GM18861 (cell line): Measurements from ENCODE around the gene COL4A2.
"Not testable (repeated sequence)": the region's sequence is repeated elsewhere in the genome, so short reads cannot be mapped to it uniquely, and the experiment has no call there.

Experiments used
- ATAC-seq: cut with Tn5 transposase; IDR thresholded peaks from one replicate; pipeline ENCODE4 v1.9.1; 2021; ENCODE audit not compliant: unreplicated experiment

The COL4A2 gene

DNA sequence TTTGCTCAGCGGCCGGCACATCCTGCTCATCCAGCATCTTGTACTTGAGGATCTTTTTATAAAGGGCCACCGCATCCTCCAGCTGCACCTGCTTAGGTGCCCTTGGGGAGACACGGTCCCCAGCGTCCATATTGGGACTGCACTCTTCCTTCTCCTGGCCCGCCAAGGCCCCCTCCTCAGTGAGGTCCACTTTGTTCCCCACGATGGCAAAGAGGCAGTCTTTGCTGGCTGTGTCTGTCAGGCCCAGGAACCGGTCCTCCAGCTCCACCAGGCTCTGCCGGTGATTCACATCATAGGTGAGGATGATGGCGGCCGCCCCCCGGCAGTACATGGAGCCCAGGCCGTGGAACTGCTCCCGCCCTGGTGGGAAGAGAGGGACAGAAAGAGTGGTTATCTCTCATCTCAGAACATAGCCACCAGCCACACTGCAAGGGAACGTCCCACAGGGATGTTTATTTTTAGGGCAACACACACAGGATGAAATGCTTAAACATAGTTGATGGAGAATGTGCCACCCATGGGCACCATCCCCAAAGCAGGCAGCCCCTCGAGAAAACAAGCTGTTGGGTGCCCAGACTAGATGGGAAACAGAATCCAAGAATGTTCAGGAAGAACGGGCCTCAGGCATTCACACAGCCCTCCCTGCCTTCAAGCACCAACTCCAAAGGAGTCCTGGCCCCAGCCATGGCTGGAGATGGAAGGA, 216.9 kb downstream of the COL4A2 start:
- ATAC-seq, result no peak

DNA sequence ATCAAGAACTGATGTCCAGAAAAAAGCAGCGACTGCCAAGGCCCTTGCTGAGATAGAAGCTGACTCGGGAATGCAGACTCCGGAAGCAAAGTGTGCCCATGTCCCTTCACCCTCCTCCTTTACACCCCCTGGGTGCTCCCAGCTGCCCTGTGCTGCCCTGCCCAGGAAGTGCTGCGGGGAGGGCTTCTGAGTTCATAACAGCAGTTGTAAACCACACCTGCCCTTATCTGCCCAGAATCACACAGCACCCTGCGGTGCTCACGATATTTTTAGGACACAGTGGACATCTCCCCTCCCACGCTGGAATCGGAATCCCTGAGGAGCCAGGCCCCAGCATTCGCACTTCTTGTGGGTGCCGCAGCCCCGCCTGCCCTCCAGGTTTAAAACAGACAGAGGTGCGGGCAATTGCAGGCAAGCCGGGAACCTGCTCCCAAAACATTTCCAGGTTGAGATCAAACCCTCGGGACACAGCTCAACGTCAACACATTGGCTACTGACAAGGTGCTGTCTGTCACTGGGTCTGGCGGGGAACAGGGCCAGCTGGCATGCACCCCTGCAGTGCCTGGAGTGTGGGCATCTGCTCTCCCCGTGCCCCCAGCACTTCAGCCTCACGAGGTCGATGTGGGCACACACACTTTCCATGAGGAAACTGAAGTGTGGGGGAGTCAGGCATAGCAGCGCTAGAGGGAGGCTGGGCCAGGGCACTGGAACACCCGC, 217.6 kb downstream of the COL4A2 start:
- no peak for ATAC-seq

DNA sequence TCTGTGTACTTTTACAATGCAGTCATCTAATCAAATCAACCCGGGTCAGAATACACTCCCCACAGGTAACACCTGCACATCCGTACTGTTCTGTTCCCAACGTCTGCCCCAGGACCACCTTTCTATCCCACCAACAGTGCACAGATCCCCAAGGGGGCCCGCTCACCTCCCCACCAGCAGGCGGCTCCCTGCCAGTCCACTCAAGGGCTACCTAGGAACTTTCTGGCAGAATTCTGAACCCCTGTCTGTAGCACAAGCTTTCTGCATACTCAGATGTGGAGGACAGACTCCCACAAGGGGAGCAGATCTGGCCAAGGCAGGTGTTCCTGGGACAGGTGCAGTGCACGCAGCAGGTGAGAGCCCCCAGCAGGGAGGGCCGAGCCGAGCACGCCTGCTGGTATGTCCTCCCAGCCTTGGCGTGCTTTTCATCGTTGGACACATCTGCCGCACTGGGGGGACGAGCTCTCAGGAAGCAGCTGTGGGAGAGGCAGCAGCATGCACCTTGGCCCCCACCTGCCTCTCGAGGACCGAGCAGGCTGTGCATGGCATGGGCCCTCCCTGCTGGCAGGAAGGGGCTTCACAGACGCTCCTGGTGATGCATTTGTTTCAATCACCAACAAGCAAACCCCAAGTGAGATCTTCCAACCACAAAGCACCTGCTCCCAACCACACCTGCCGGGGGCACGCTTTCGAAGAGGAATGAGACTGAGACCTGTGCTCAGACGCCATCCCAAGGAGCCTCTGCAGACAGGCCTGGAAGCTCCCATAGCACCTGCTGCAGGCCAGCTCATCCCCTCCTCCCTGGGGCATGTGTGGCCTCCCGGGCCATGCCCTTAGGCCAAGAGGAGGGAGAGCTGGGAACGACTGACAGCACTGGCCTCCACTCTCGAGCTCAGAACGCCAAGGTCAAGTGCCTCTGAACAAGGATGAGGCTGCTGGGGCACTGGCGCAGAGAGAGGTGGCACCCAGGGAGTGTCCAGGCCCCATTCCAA, 218.5 kb downstream of the COL4A2 start:
- peak; percentile 72 for ATAC-seq

DNA sequence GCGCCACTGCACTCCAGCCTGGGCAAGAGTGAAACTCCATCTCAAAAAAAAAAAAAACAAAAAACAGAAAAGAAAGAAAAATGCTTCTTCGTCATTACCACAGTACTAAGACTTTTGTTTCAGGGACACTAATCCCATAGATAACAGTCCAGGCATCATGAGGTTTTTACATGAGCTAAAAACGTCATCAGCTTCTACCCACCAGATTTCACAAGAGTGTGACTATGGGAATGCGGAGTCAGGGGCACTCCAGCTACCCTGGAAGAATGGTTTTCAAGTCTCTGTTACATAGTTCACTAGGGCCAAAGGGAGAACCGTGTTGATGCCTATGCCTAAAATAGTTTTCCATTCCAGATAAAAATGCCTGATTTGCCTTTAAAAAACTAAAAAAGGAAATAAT, 221.3 kb downstream of the COL4A2 start:
- no peak for ATAC-seq

DNA sequence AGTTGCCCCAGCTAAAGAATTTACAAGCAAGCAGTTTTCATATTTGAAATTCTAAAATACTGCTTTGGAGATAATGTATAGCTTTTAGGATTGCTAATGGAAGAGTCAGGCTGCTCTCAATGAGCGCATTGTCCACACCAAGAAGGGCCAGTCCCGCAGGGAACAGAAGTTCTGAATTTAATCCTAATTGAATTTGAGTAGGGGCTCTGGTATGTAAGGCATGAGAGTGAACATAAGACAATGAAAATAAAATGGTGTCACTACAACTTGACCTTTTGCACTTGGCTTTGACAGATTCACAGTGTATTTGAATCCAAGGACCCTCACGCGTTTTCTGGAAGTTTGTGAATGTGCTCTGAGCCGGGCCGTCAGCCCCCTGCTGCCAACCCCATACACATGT, 221.8 kb downstream of the COL4A2 start:
- ATAC-seq, result no peak

DNA sequence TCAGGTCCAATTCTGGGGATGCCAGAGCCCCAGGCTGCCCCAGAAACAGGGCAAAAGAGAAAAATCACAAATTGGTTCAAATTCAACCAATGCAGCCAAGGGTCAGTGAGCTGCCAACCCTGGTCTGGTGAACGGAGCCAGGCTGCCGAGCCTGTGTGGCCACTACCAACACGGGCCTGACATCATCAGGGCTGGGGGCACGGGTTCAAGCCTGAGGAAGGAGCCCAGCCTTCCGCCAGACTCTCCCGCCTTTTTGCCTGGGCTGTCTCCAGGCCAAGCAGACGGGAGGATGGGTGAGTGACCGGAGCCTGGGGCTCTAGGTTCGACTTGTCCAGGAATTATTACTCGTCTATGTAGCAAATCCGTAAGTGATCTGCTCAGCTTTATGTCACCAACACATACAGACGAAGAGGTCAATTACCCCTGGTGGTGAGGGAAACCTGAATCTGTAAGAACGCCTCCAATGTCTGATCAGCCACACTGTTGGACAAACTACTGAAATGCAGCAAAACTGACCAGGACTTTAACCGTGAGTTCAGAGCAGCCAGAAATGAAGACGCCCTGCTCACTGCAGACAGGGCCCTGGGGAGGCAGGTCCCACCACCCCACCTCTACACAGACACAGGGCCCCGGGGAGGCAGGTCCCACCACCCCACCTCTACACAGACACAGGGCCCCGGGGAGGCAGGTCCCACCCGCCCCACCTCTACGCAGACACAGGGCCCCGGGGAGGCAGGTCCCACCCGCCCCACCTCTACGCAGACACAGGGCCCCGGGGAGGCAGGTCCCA, 222.6 kb downstream of the COL4A2 start:
- ATAC-seq, result no peak

DNA sequence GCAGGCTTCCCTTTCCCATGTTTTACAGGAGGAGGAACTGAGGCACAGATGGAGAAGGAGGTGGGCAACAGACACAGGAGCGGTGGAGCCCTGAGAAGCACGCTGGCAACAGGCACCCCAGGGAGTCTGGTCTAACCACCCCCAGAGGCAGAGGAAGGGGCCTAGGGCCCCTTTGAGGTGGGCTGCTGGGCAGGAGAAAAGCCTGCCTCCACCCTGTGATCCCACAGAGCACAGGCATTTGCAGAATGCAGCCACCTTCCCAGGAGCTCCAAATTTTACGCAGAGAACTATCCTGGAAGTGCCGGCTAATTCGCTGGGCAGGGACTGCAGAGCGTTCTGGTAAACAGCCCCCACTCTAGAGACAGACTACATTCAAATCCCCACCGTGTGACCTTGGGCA, 224.0 kb downstream of the COL4A2 start:
- ATAC-seq, result no peak

DNA sequence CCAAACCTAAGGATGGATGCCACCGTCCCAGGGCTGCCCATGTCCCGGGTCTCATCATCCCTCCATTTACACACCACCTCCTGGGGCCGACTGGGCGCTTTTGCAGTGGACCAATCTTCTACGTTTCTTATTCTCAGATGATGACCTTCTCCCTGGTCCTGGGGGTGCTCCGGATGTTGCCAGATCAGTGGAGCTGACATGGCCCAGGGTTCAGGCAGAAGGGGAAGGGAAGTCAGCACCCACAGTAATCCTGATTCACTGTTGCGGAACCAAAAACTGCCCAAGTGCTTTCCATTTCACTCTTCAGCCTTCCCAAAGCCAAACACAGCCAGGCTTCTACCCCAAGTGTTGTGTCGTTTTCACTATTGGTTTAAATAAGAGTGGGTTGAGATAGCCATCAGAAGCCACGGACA, 224.6 kb downstream of the COL4A2 start:
- ATAC-seq, result no peak

DNA sequence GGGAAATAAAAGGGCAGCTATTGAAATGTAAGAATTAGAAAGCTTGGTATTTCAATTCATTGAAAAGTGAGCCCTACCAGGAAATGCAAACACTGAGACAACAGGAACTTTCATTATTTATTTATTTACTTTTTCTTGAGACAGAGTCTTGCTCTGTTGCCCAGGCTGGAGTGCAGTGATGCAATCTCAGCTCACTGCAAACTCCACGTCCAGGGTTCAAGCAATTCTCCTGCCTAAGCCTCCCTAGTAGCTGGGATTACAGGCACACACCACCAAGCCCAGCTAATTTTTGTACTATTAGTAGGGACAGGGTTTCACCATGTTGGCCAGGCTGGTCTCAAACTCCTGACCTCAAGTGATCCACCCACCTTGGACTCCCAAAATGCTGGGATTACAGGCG, 225.2 kb downstream of the COL4A2 start:
- not testable (repeated sequence) for ATAC-seq

DNA sequence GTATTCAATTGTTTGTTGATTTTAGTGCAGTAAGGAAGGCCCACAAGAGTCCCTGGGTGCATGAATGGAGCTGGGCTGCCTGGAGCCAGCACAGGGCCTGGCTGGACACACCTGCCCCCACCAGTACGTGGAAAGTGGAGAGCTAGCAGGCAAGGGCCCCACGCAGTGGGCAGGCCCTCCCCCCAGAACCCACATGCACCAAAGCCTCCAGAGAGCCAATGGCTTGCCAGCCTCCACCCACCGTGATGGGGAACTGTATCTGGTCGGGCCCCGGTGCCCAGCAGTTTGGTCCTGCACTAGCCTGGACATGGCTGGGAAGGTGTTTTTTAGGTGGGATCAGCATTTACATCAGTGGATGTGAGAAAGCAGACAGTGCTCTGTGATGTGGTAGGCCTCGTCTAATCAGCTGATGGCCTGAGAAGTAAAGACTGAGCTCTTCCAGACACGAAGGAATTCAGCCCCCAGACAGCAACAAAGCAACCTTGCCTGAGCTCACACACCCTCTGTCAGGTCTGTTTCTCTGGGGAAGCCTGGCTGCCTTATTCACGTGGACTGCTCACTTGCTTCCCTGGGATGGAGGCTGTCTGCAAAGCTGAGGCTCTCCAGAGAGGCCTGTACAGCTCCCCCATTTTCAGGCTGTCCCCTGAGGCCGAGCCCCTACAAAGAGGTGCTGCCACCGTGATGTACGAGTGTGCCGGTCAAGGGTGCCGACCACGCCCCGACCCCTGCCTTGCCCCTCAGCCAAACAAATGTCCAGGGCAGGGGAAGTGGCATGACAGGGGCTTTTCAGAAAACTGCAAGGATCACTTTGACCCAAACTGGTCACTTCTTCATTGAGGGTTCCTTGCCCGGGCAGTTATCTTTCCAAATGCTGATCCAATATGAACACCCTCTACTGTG, 226.9 kb downstream of the COL4A2 start:
- no peak for ATAC-seq

DNA sequence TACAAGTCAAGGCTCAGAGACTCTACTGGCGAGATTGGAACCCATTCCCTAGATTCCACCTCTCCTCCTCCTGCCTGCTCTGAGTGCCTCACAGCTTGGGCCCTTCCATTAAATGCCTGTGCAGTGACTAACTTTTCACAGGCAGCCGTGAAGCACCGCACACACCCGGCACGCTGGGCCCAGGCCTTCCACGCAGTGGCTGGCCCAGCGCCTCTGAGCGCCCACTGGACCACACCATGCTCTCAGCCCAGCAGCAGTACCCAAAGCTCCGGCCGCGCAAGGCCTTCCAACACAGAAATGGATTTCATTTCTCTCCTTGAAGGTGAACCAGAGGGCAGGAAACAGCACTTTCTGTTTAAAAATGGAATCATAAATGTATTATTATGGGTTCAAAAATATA, 228.4 kb downstream of the COL4A2 start:
- no peak for ATAC-seq

DNA sequence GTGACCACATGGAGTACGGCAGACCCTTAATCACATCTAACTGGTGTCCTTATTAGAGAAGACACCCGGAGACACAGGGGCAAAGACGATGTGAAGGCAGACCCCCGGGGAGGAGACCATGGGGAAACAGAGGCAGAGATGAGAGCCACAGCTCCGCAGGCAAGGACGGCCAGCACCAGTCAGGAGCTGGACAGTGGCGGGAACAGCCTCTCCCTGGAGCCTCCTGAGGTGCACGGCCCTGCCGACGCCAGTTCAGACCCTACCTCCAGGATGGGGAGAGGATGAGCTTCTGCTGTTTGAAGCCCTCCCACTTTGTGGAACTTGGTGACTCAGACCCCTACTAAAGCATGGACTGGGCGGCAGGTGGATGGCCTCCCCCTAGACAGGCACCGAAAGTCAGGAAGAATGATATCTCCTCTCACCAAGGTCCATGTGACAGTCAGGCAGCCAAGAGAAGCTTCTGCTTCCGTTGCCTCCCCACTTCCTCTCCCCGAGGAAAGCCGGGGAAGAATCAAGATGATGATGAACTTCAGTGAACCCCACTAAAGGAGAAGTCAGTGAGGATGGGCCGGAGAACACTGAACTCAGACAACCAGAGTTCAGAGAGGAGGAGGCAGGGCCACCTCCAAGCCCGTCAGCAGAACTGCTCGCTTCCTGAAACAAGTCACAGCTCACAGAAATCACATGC, 229.1 kb downstream of the COL4A2 start:
- ATAC-seq, result no peak

DNA sequence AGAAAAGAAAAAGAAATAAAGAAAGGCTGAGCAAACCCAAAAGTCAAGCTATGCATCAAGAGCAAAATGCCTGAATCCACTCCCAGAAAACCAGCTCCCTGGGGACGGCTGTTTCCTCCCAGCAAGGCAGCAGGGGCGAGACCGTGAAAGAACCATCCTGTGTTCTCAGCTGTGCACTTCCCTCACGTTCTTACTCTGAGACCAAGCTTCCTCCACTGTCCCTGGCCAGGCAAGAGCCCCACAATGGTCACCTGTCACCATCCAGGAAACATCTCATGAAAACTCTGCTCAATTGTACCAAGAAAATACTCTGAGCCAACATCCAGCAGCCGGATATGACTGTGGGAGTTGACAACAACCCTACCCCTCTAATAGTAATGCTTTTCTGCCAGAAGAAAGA, 231.5 kb downstream of the COL4A2 start:
- peak; percentile 61 for ATAC-seq

DNA sequence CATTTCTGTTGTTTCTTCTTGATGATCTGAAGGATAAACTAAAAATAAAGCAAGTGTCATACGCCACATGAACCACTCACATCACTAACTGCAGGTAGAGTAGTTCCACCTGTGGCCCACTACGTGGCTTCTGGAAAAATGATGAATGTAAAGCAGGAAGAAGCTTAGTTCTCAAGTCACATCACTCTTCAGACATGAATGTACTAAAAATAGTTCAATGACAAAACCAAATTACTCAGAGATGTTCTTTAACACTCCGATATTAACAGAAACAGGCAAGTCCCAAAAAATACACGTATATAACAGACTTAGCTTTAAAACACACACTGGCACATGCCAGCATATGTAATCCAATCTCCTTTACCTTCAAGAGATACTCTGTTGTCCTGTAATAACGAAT, 232.8 kb downstream of the COL4A2 start:
- no peak for ATAC-seq

DNA sequence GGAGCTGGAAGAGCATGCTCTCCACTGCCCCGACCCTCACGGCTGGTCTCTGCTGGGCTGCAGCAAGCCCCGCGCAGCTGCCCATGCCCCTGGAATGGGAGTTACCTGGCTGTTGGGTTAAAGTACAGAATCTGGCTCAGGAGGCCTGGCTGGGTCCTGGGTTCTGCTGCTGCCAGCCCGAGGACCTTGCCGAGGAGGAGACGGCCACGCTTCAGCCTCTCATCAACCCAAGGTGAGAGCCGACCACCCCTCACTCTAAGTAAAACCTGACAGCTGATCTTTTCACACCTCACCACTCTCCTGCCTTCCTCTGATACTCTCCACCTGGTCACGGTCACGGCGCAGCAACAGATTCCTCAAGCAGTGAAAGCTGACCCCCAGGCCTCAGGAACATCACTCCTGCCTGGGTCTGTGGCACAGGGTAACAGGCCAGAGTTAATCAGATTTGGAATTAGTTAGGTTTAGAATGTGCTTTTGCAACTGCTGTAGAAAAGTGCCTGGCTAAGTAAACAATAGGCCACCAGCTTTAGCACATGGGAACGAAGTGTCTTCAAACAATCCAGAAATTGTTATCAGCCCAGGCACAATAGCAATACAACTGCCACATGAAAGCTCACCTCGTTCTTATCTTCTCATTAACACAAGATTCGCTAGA, 233.9 kb downstream of the COL4A2 start:
- ATAC-seq, result no peak

DNA sequence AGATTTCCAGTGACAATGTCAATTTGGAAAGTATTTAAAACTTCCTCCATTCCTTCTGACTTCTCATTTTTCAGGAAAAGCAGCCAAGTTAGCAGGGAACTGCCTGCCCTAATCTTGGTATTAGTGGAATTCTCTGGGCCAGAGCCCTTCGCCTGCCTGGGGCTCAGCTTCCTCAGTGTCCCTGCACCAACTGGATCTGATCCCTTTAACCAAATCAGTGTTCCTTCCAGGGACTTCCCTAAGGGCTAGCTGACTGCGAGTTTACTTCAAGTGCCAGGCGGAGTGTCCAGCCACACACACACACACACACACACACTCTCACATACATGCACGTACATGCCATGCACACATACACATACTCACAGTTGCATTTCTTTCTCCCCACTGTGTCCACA, 234.4 kb downstream of the COL4A2 start:
- ATAC-seq, result no peak

DNA sequence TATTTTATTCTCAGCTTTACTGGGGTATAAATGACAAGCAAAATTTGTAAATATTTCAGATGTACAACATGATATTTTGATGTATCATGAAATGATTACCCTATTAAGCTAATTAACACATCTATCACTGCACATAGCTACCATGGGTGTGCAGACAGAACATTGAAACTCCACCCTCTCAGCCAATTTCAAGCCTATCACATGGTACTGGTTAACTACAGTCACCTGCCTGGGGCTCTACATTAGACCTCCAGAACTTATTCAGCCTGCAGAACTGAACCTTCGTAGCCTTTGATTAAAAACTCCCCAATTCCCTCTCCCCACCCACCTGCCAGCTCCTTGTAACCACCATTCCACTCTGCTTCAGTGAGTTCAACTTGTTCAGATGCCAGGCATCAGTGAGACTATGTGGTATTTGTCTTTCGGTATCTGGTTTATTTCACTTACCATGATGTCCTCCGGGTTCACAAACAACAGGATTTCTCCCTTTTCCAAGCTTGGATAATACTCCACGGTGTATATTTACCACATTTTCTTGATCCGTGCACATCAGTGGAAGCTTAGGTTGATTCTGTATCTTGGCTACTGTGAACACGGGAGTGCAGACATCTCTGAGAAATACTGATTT, 235.2 kb downstream of the COL4A2 start:
- no peak for ATAC-seq

DNA sequence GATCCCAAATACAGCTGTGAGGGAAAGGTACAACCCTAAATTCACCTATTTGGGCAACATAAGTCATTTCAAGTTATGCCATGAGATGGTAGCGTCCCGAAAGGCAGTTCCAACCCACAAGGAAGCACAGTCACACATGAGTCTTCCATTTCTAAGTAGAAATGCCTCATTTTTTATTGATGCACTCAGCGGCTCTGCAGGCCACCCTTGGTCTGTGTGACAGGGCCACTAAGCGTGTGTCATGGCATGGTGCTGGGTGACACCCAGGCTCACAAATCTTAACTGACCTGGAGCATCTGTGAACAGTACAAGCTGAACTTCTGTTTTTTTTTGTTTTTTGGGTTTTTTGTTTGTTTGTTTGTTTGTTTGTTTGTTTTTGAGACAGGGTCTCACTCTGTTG, 239.3 kb downstream of the COL4A2 start:
- ATAC-seq, result no peak
